Measurements from ENCODE around the gene TSKU. TPM values are rescaled to one million over a fixed set of nuclear protein-coding genes. Genes with fewer than 3 reads are reported as not detected.

TSKU gene
- polyA plus RNA-seq, 3 donors, result not detected

- intact Hi-C loops (cut with micrococcal nuclease), result no loop called here
- Mint-ChIP-seq H3K27me3 (ENCODE audit: low read depth in 3 of 3) (peaks cover 5 to 8% (median 7%) of the 10 kb centered on the region in 3 donors), H3K4me1 (peaks cover 37% of the 10 kb centered on the region), H3K9me3 (peaks cover 0 to 2% (median 0%) of the 10 kb centered on the region in 7 donors), H3K36me3 (no peaks in the 10 kb centered on the region), H3K27ac (no peak overlapping the region), H3K4me3 (peak overlapping the region in 1 of 2 donors; percentile 1)
- Histone ChIP-seq H3K36me3 (replicated peaks in 1 of 2; ENCODE audit: control insufficient read depth in 1 of 2, insufficient read depth in 2 of 2, low read length in 2 of 2) (no peaks in the 10 kb centered on the region), H3K4me1 (ENCODE audit: control insufficient read depth in 1 of 2, insufficient read depth in 2 of 2, low read length in 2 of 2) (peaks cover 18 to 30% of the 10 kb centered on the region in 2 donors), H3K9ac (ENCODE audit: insufficient read depth, low read length, poor library complexity, severe bottlenecking) (no peak overlapping the region), H4K20me1 (ENCODE audit: insufficient read depth, low read length) (no peaks in the 10 kb centered on the region), H3K79me2 (ENCODE audit: insufficient read depth, low read length) (no peaks in the 10 kb centered on the region), H3K9me3 (replicated peaks in 1 of 2; ENCODE audit: control insufficient read depth in 1 of 2, insufficient read depth in 1 of 2, low read length in 2 of 2) (no peaks in the 10 kb centered on the region), H3K27ac (ENCODE audit: low read depth in 1 of 2, low read length in 2 of 2) (no peak overlapping the region), H3K4me2 (replicated peaks; ENCODE audit: extremely low read depth, low read length, poor library complexity, severe bottlenecking) (no peak overlapping the region), H3K27me3 (ENCODE audit: control insufficient read depth in 2 of 2, insufficient read depth in 2 of 2, low read length in 2 of 2) (no peaks in the 10 kb centered on the region), H2AFZ (ENCODE audit: insufficient read depth, low read depth, low read length, poor library complexity, severe bottlenecking) (no peak overlapping the region), H3K4me3 (replicated peaks in 1 of 3; ENCODE audit: low read depth in 2 of 3, low read length in 3 of 3) (no peak overlapping the region)
- DNase-seq, result no peak
- 100% methylated on average over 3 of the region's 4 CpGs for WGBS (ENCODE audit: insufficient coverage)
- TF ChIP-seq CTCF (IDR thresholded peaks at IDR 0.05), result no peak
These were observed 58.8 kb downstream of the TSKU start for GRCh38 chr11:76841923-76842452.

- no peak overlapping the region for H3K27ac Mint-ChIP-seq
- H3K36me3 Mint-ChIP-seq, result no peaks in the 10 kb centered on the region
- H3K27me3 Mint-ChIP-seq (ENCODE audit: low read depth in 3 of 3), result peaks cover 4 to 7% (median 4%) of the 10 kb centered on the region in 3 donors
- no peak overlapping the region for H3K4me3 Mint-ChIP-seq
- H3K4me1 ChIP-seq (ENCODE audit: control insufficient read depth in 1 of 2, insufficient read depth in 2 of 2, low read length in 2 of 2), result peaks cover 25 to 39% of the 10 kb centered on the region in 2 donors
- no peaks in the 10 kb centered on the region for H3K36me3 ChIP-seq (replicated peaks in 1 of 2; ENCODE audit: control insufficient read depth in 1 of 2, insufficient read depth in 2 of 2, low read length in 2 of 2)
- intact Hi-C loops (cut with micrococcal nuclease), result no loop called here
- H3K4me1 Mint-ChIP-seq, result peaks cover 43% of the 10 kb centered on the region
- no peaks in the 10 kb centered on the region for H3K9me3 ChIP-seq (replicated peaks in 1 of 2; ENCODE audit: control insufficient read depth in 1 of 2, insufficient read depth in 1 of 2, low read length in 2 of 2)
- H4K20me1 ChIP-seq (ENCODE audit: insufficient read depth, low read length), result no peaks in the 10 kb centered on the region
- DNase-seq, result no peak
- no peaks in the 10 kb centered on the region for H3K27me3 ChIP-seq (ENCODE audit: control insufficient read depth in 2 of 2, insufficient read depth in 2 of 2, low read length in 2 of 2)
- no peak overlapping the region for H2AFZ ChIP-seq (ENCODE audit: insufficient read depth, low read depth, low read length, poor library complexity, severe bottlenecking)
- no CpG with 5 or more reads among the region's 3 CpGs for WGBS (ENCODE audit: insufficient coverage)
- H3K4me3 ChIP-seq (replicated peaks in 1 of 3; ENCODE audit: low read depth in 2 of 3, low read length in 3 of 3), result no peak overlapping the region
- no peak overlapping the region for H3K9ac ChIP-seq (ENCODE audit: insufficient read depth, low read length, poor library complexity, severe bottlenecking)
- H3K9me3 Mint-ChIP-seq, result peaks cover 0 to 2% (median 0%) of the 10 kb centered on the region in 7 donors
- no peak overlapping the region for H3K4me2 ChIP-seq (replicated peaks; ENCODE audit: extremely low read depth, low read length, poor library complexity, severe bottlenecking)
- H3K79me2 ChIP-seq (ENCODE audit: insufficient read depth, low read length), result no peaks in the 10 kb centered on the region
- TF ChIP-seq CTCF (IDR thresholded peaks at IDR 0.05), result no peak
- no peak overlapping the region for H3K27ac ChIP-seq (ENCODE audit: low read depth in 1 of 2, low read length in 2 of 2)
These were observed 60.8 kb downstream of the TSKU start for GRCh38 chr11:76843907-76844306.

Measured in CD14-positive monocyte (primary cell).